NB4 (cell line): ENCODE measurements around the gene RAD51B.

ENCODE experiments used
- DNase-seq: peaks from one replicate; pipeline ENCODE4 v3.0.0; 2010; ENCODE audit warnings: low read depth
- H3K4me3 ChIP-seq: one replicate; pipeline ENCODE4 v1.5.1; 2011; ENCODE audit warnings: mild to moderate bottlenecking, low read depth, low read length, moderate library complexity
- MYC ChIP-seq: IDR thresholded peaks from 2 replicates; pipeline ENCODE4 v1.6.1; 2011; ENCODE audit warnings: low read depth, low read length
- POLR2A ChIP-seq: IDR thresholded peaks from 2 replicates; pipeline ENCODE4 v1.6.1; 2011; ENCODE audit warnings: mild to moderate bottlenecking; ENCODE audit not compliant: insufficient read length; ENCODE audit errors: extremely low read depth
- TF ChIP-seq, protein P1 (sequence below): IDR thresholded peaks from 2 replicates; pipeline ENCODE4 v1.6.1; 2011; ENCODE audit warnings: low read depth, low read length
- TF ChIP-seq, protein P2 (sequence below): IDR thresholded peaks from one replicate; pipeline ENCODE4 v1.5.1; 2012; ENCODE audit warnings: low read depth, low read length

Gene RAD51B

DNA sequence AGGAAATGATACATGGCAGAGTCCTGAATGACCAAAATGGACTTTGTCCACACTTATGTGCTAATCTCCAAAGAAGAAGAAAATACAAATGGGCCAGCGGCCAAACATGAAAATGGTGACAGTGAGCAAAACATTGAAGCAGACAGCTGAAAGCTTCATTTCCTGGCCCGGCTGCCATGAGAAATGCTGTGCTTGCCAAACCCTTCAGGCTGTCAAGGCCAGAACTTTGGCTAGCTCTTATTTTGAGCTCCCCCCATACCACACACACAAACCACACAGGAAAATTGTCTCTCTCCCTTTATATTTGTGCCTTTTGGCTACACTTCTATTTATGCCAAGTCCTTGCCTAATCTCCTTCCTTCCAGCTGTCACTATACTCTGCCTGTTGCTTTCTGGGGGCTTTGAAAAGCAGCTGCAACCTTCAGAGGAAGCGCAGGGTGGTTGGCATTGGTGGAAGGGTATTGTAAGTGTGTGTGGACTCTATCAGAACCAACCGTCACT is 323.8 kb downstream of the RAD51B start:
- DNase-seq: no peak
- TF ChIP-seq, protein P1, sequence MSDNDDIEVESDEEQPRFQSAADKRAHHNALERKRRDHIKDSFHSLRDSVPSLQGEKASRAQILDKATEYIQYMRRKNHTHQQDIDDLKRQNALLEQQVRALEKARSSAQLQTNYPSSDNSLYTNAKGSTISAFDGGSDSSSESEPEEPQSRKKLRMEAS: no peak
- TF ChIP-seq POLR2A (no peak), MYC (no peak)
- TF ChIP-seq, protein P2, sequence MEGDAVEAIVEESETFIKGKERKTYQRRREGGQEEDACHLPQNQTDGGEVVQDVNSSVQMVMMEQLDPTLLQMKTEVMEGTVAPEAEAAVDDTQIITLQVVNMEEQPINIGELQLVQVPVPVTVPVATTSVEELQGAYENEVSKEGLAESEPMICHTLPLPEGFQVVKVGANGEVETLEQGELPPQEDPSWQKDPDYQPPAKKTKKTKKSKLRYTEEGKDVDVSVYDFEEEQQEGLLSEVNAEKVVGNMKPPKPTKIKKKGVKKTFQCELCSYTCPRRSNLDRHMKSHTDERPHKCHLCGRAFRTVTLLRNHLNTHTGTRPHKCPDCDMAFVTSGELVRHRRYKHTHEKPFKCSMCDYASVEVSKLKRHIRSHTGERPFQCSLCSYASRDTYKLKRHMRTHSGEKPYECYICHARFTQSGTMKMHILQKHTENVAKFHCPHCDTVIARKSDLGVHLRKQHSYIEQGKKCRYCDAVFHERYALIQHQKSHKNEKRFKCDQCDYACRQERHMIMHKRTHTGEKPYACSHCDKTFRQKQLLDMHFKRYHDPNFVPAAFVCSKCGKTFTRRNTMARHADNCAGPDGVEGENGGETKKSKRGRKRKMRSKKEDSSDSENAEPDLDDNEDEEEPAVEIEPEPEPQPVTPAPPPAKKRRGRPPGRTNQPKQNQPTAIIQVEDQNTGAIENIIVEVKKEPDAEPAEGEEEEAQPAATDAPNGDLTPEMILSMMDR: no peak

DNA sequence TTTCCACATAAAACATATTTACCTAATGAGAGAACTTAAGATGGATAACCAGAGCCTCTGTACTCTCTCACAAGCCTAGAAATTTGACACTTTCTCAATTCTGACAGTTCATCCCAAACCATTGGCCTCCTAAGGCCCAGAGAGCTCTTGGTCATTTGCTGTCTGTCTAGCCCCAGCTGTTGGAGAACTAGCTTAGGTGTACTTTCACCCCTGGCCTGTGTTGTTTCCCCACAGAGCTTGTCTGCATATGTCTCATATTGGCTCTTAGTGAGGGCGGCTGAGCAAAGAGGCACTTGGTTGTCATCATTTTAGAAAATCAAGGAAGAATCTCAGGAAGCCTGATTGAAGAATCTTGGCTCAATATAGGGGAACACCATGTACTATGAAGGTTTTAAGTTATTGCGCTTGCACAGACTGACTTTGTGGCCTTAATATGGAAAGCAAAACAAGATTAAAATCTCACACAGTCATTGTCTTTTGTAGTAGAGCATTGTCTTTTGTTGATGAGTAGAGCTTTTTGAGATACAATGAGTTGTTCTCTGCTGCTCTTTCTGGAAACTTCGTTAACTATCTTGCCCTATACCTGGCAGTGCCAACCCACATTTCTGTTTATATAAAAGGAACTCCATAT is 324.6 kb downstream of the RAD51B start:
- DNase-seq: no peak
- TF ChIP-seq, protein P2: no peak
- TF ChIP-seq, protein P1: no peak
- TF ChIP-seq MYC (no peak), POLR2A (no peak)
- H3K4me3 ChIP-seq: no peak overlapping the region

More for the DNA sequence above, 323.8 kb downstream of the RAD51B start:
- no peak overlapping the region for H3K4me3 ChIP-seq

DNA sequence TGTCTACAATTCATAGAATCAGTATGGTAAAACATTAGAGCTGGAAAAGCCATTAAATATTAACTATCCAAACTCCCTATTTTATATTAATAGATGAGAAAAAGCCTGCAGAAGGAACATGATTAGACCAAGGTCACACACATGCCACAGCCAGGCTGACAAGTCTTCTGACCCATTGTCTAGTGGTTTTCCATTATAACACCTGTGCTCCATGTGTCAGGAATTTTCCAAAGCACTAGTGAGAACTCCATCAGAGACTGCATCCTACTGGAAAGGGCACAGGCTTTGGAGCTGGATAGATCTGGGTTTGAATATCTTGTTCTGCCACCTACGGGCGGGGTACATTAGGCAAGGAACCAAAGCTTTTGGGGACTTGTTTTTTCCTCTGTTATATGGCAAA is 325.5 kb downstream of the RAD51B start:
- no peak overlapping the region for H3K4me3 ChIP-seq
- TF ChIP-seq MYC (no peak), POLR2A (no peak)
- TF ChIP-seq, protein P2: no peak
- TF ChIP-seq, protein P1: no peak
- no peak for DNase-seq

DNA sequence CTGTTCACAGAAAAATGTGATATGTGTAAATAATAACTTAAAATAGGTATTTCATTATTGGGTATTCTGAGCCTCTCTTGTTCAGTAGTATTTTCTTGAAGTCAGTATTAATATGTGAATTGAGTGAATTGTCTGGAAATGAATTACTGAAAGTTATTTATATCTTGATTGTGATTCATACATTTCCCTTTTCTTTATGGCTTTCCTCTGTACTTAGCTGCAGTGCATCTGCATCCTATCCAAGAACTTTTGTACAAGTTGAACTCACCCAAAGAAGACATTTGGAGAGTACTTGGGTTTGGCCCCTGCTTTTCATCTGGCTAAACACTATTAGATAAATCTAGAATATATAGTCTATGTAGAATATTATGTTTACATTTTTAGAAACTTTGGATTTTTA is 326.0 kb downstream of the RAD51B start:
- TF ChIP-seq MYC (no peak), POLR2A (no peak)
- TF ChIP-seq, protein P1: no peak
- TF ChIP-seq, protein P2: no peak
- H3K4me3 ChIP-seq: no peak overlapping the region
- DNase-seq: no peak

DNA sequence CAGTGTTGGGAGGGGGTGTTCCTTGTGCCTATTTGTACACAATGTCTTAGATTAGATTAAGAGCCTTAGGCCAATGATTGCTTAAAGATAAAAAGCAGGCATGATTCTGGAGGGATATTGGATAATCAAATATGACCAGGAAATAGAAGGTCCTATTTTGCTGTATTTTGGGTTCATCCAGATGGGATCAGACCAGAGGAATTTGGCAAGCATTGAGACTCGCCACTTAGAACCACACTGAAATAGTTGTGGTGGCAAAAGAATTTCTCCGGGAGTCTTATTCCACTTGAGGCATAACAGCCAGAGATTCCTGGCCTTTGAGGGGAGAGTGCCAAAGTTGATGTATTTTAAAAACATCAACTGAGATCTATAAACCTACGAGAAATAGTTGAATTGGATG is 327.2 kb downstream of the RAD51B start:
- DNase-seq: no peak
- TF ChIP-seq, protein P2: no peak

DNA sequence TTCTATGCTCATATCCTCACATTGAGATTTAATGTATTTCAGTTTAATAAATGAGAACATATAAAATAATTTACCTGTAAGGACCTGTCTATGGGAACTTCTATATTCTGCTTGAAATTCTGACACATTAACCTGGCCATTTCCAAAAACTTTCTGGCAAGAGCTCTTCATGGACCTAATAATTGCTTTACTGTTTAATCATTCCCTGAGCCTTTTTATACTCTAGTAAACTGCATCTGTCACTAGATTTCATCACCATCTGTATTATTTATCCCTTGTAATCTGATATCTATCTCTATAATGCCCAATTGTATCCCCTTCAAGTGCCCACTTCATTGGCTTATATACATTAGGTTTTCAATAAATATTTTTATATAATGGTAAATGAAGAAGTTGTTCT is 327.7 kb downstream of the RAD51B start:
- DNase-seq: no peak
- TF ChIP-seq, protein P1: no peak
- TF ChIP-seq MYC (no peak), POLR2A (no peak)
- TF ChIP-seq, protein P2: no peak
- H3K4me3 ChIP-seq: no peak overlapping the region

More for the DNA sequence above, 327.2 kb downstream of the RAD51B start:
- H3K4me3 ChIP-seq: no peak overlapping the region
